Thoracic aorta (tissue), 2 donors: ENCODE data around the gene WDR38. TPM values are rescaled to one million over a fixed set of nuclear protein-coding genes. Genes with fewer than 3 reads are reported as not detected.

Source experiments
- ATAC-seq: fragments of 150-250 bp; one replicate; pipeline ENCODE4 v1.8.0; 2017; ENCODE audit warnings: low read depth; ENCODE audit not compliant: insufficient number of reproducible peaks, low FRiP score
- DNase-seq: peaks from one replicate; pipeline ENCODE4 v3.0.0-alpha.2; 2020; ENCODE audit warnings: low spot score
- H3K27ac ChIP-seq, 2 donors: fragments of 200-600 bp; sonication (generic); 1 replicate in 1 of 2; 2 replicates in 1 of 2; pipeline ENCODE4 v1.5.1; 2016; ENCODE audit warnings: mild to moderate bottlenecking in 2 of 2, moderate library complexity in 2 of 2
- H3K27me3 ChIP-seq: fragments of 200-600 bp; sonication (generic); replicated peaks from 2 replicates; pipeline ENCODE4 v1.6.0; 2016; ENCODE audit warnings: mild to moderate bottlenecking; ENCODE audit not compliant: insufficient read depth
- H3K36me3 ChIP-seq: fragments of 200-600 bp; sonication (generic); one replicate; pipeline ENCODE4 v1.5.1; 2016
- H3K4me1 ChIP-seq, 2 donors: fragments of 200-600 bp; sonication (generic); 1 replicate in 1 of 2; 2 replicates in 1 of 2; pipeline versions ENCODE4 v1.5.1 to v1.6.0; 2016; ENCODE audit warnings: low read depth in 2 of 2, mild to moderate bottlenecking in 1 of 2; ENCODE audit not compliant: control insufficient read depth in 1 of 2
- H3K4me3 ChIP-seq: fragments of 200-600 bp; sonication (generic); 2 replicates; pipeline ENCODE4 v1.5.1; 2016; ENCODE audit warnings: mild to moderate bottlenecking
- H3K9me3 ChIP-seq: fragments of 200-600 bp; sonication (generic); 2 replicates; pipeline ENCODE4 v1.5.1; 2016
- total RNA-seq, 2 donors: library from RNA; depleted of rRNA; stranded (reverse); fragments of >200 nt; gene quantifications; one replicate each; pipeline versions ENCODE4 v1.1.0 to v1.2.3, GENCODE V29; 2016
- TF ChIP-seq, protein P1 (sequence below): fragments of 200-600 bp; sonication (generic); IDR thresholded peaks from one replicate; pipeline ENCODE4 v1.5.1; 2019; ENCODE audit warnings: antibody characterized with exemption

WDR38 gene
- total RNA-seq, 2 donors from 2014 or later = not detected

DNA sequence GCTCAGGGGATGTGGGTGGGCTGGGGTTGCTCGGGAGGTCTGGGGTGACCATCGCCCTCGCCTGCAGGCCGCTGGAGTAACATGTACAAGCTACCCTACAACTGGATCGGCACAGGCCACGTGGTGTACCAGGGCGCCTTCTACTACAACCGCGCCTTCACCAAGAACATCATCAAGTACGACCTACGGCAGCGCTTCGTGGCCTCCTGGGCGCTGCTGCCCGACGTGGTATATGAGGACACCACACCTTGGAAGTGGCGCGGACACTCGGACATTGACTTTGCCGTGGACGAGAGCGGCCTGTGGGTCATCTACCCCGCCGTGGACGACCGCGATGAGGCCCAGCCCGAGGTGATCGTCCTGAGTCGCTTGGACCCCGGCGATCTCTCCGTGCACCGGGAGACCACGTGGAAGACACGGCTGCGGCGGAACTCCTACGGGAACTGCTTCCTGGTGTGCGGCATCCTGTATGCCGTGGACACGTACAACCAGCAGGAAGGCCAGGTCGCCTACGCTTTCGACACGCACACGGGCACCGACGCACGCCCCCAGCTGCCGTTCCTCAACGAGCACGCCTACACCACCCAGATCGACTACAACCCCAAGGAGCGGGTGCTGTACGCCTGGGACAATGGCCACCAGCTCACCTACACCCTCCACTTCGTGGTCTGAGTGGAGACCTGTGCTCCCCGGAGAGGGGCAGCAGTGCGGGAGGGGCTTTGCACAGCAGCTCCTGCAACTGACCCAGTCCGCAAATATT lies 43.3 kb upstream of the WDR38 start:
- Histone ChIP-seq H3K27ac (no peak overlapping the region), H3K27me3 (no peaks in the 10 kb centered on the region), H3K4me1 (no peaks in the 10 kb centered on the region), H3K4me3 (no peak overlapping the region), H3K36me3 (no peaks in the 10 kb centered on the region), H3K9me3 (no peaks in the 10 kb centered on the region)
- DNase-seq (no peak), ATAC-seq (no peak)
- TF ChIP-seq, protein P1, sequence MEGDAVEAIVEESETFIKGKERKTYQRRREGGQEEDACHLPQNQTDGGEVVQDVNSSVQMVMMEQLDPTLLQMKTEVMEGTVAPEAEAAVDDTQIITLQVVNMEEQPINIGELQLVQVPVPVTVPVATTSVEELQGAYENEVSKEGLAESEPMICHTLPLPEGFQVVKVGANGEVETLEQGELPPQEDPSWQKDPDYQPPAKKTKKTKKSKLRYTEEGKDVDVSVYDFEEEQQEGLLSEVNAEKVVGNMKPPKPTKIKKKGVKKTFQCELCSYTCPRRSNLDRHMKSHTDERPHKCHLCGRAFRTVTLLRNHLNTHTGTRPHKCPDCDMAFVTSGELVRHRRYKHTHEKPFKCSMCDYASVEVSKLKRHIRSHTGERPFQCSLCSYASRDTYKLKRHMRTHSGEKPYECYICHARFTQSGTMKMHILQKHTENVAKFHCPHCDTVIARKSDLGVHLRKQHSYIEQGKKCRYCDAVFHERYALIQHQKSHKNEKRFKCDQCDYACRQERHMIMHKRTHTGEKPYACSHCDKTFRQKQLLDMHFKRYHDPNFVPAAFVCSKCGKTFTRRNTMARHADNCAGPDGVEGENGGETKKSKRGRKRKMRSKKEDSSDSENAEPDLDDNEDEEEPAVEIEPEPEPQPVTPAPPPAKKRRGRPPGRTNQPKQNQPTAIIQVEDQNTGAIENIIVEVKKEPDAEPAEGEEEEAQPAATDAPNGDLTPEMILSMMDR = no peak

DNA sequence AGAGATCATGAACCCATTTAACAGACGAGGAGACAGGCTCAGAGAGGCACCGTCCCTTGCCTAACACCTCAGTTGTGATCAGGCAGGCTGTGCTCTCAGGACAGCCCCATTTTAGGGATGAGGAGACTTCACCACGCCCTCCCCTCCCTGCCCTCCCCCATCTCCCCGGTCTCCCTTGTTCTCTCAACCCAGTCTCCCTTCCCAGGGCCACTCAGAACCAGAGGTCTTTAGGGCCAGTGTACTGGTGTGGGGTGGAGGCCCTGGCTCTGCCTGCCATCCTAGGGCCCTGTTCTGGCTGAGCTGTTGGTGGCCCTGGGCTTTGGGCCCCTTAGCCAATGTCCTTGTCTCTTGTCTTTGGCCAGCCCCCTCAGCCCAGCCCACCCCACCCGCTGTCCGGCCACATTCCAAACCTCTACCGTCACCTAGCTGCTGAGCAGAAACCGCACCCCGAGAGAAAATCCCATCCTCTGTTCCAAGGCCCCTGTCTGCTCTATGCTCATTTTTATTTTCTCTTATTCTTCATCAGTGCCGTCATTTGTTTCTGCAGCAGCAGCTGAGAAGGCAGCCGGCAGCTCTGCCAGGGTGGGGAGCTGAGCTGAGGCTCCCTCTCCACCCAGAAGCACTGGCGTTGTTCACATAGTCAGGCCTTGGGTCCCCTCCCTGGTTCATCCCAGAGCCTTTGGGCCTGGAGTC lies 42.5 kb upstream of the WDR38 start:
- no peak for ATAC-seq
- Histone ChIP-seq H3K36me3 (no peaks in the 10 kb centered on the region), H3K27ac (no peak overlapping the region), H3K4me3 (no peak overlapping the region), H3K27me3 (no peaks in the 10 kb centered on the region), H3K4me1 (no peaks in the 10 kb centered on the region), H3K9me3 (no peaks in the 10 kb centered on the region)
- TF ChIP-seq, protein P1 = no peak
- DNase-seq = no peak

DNA sequence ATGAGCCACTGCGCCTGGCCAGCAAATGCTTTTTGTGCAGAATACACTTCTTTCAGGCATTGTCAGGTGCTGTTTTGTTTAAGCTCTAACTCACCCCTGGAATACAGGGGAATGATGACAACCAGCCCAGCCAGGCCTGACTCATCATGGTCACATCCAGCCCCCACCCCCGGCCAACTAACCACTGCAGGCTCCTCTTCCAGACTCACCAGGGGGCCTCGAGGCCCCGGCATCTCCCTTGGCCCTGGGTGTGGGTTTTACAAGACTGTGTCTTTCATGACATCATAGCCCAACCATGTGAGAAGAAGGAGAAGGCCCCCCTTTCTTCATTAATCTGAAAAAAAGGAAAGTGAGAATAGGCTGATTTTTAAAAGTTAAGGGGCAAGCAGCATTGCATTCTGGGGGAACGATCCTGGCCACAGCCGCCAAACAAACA lies 40.8 kb upstream of the WDR38 start:
- ATAC-seq (no peak), DNase-seq (no peak)
- Histone ChIP-seq H3K27me3 (no peaks in the 10 kb centered on the region), H3K4me3 (no peak overlapping the region), H3K9me3 (no peaks in the 10 kb centered on the region), H3K4me1 (no peaks in the 10 kb centered on the region), H3K36me3 (no peaks in the 10 kb centered on the region), H3K27ac (no peak overlapping the region)
- TF ChIP-seq, protein P1 = no peak

DNA sequence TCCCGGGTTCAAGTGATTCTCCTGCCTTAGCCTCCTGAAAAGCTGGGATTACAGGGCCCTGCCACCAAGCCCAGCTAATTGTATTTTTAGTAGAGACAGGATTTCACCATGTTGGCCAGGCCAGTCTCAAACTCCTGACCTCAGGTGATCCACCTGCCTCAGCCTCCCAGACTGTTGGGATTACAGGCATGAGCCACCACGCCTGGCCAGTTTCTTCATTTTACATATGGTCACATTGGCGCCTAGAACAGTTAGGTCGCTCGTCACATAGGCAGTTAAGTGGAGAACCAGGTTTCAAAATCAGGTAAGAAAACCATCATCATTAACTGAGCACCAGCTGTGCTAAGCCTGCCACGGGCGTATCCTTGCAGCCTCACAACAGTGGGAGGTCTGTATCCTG lies 40.2 kb upstream of the WDR38 start:
- no peaks in the 10 kb centered on the region for H3K4me1 ChIP-seq
- no peaks in the 10 kb centered on the region for H3K36me3 ChIP-seq
- ATAC-seq (no peak), DNase-seq (no peak)
- H3K9me3 ChIP-seq = no peaks in the 10 kb centered on the region
- no peak overlapping the region for H3K27ac ChIP-seq
- TF ChIP-seq, protein P1 = no peak
- H3K4me3 ChIP-seq = no peak overlapping the region
- no peaks in the 10 kb centered on the region for H3K27me3 ChIP-seq

DNA sequence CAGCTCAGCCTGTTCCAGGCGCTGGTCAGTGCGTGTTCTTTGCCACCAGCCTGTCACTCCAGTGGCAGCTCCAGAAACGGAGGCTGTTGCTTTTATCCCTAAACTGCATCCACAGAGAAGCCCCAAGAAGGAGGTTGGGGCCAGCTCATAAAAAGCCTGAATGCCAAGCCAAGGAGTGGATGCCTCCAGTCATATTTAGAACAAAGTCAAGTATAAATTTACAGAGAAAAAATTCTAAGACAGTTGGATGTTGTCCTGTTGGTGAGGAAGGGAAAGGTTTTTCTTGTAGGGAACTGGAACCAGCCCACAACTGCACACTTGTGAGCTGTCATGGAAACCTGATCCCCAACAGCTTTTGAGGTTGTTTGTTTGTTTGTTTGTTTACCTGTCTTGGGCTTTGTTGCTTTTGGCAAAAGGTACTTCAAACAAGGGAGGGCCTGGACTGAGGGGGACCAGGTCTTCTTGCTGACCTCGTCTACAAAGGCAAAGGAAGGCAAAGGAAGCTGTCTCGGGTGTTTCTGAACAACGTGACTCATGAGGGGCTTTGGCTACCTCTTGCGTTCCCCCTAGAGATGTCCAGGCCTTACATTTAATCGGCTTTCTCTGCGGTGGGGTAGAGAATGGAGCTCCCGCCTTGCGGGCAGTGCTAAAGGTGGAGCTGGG lies 39.6 kb upstream of the WDR38 start:
- TF ChIP-seq, protein P1 = no peak
- H3K9me3 ChIP-seq = no peaks in the 10 kb centered on the region
- DNase-seq = no peak
- no peaks in the 10 kb centered on the region for H3K36me3 ChIP-seq
- H3K27me3 ChIP-seq = no peaks in the 10 kb centered on the region
- H3K27ac ChIP-seq = no peak overlapping the region
- no peak for ATAC-seq
- no peak overlapping the region for H3K4me3 ChIP-seq
- no peaks in the 10 kb centered on the region for H3K4me1 ChIP-seq
